Esophagus muscularis mucosa (tissue), 2 donors: ENCODE results near the gene TM4SF4.

Experiments
- POLR2A ChIP-seq: fragments of 450-650 bp; IDR thresholded peaks from one replicate; pipeline ENCODE4 v1.6.1; 2017; ENCODE audit warnings: antibody characterized with exemption, moderate library complexity, mild to moderate bottlenecking, low read depth
- POLR2AphosphoS5 ChIP-seq, 2 donors: sonication (generic); formaldehyde crosslinking; IDR thresholded peaks; one replicate each; pipeline ENCODE4 v1.6.1; 2017; ENCODE audit warnings: antibody characterized with exemption in 2 of 2

- TF ChIP-seq POLR2A (no peak), POLR2AphosphoS5 (IDR thresholded peaks at IDR 0.05) (no peak)
Measured at GRCh38 chr3:149442851-149443544, 31.5 kb upstream of the TM4SF4 start.
